PC-9 (cell line): ENCODE measurements around the gene MACROD2.

Source experiments
- EZH2 ChIP-seq: fragments of 200-600 bp; sonication (generic); IDR thresholded peaks from 2 replicates; pipeline ENCODE4 v1.8.0; 2017; ENCODE audit warnings: antibody characterized with exemption, low read depth
- TF ChIP-seq, protein P1 (sequence below): fragments of 200-600 bp; sonication (generic); conservative IDR thresholded peaks from 2 replicates; pipeline ENCODE4 v1.6.1; 2017; ENCODE audit warnings: mixed run types, antibody characterized with exemption, mild to moderate bottlenecking, moderate library complexity

DNA sequence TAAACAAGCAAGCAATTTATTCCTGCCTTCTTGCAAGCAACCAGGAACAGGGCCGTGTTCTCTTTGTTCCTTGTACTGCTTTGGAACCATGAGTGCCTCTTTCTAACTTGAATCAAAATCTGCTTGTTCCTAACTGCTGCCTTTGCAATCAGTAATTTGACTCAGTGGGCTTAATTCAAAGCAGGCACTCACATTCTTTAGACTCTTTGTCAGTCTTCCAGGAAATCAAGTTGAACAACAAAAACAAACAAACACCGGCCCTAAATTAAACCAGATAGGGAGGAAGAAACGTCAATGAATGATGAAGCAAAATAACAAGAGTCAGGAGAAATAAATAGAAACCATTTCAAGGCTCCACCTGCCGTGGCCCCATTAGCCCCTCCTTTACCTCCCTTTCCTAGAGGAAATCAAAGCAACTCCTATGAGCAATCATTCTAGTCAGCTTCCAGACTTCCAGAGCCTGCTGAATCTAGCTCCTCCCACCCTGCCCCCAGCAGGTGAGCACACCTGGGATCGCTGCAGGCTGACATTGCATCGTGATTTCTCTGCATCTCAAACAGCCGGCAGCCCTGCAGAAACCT, 924.3 kb downstream of the MACROD2 start:
- no peak for TF ChIP-seq EZH2
- TF ChIP-seq, protein P1, sequence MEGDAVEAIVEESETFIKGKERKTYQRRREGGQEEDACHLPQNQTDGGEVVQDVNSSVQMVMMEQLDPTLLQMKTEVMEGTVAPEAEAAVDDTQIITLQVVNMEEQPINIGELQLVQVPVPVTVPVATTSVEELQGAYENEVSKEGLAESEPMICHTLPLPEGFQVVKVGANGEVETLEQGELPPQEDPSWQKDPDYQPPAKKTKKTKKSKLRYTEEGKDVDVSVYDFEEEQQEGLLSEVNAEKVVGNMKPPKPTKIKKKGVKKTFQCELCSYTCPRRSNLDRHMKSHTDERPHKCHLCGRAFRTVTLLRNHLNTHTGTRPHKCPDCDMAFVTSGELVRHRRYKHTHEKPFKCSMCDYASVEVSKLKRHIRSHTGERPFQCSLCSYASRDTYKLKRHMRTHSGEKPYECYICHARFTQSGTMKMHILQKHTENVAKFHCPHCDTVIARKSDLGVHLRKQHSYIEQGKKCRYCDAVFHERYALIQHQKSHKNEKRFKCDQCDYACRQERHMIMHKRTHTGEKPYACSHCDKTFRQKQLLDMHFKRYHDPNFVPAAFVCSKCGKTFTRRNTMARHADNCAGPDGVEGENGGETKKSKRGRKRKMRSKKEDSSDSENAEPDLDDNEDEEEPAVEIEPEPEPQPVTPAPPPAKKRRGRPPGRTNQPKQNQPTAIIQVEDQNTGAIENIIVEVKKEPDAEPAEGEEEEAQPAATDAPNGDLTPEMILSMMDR: no peak
